CD4-positive, alpha-beta T cell treated with Interleukin-12 subunit alpha and Interleukin-12 subunit beta, for 1 hour (primary cell): ENCODE measurements around the gene SLC40A1.

Experiments used
- DNase-seq: peaks from one replicate; pipeline ENCODE4 v3.0.0-alpha.2; 2020

SLC40A1 gene

GRCh38 chr2:189599245-189599644, 18.7 kb upstream of the SLC40A1 start:
- DNase-seq, result no peak

- no peak for DNase-seq
Observed at GRCh38 chr2:189595417-189595816, 14.8 kb upstream of the SLC40A1 start.

GRCh38 chr2:189594305-189594704, 13.7 kb upstream of the SLC40A1 start:
- DNase-seq, result no peak

GRCh38 chr2:189593115-189593514, 12.5 kb upstream of the SLC40A1 start:
- DNase-seq, result no peak

- no peak for DNase-seq
Observed at GRCh38 chr2:189592353-189592984, 11.9 kb upstream of the SLC40A1 start.

- no peak for DNase-seq
Observed at GRCh38 chr2:189587780-189588179, 7.2 kb upstream of the SLC40A1 start.

- DNase-seq, result no peak
Observed at GRCh38 chr2:189585226-189585756, 4.7 kb upstream of the SLC40A1 start.

- DNase-seq, result no peak
Observed at GRCh38 chr2:189584686-189585085, 4.1 kb upstream of the SLC40A1 start.

- DNase-seq, result no peak
Observed at GRCh38 chr2:189583227-189584198, 2.9 kb upstream of the SLC40A1 start.

- DNase-seq, result no peak
Observed at GRCh38 chr2:189582809-189583192, 2.2 kb upstream of the SLC40A1 start.

- DNase-seq, result no peak
Observed at GRCh38 chr2:189582140-189582808, 1.7 kb upstream of the SLC40A1 start.

- DNase-seq, result no peak
Observed at GRCh38 chr2:189581354-189582139, 961 bp upstream of the SLC40A1 start.

GRCh38 chr2:189580241-189580651, 340 bp downstream of the SLC40A1 start:
- DNase-seq, result peak; percentile 27

- DNase-seq, result no peak
Observed at GRCh38 chr2:189579585-189580186, 900 bp downstream of the SLC40A1 start.

- DNase-seq, result no peak
Observed at GRCh38 chr2:189578272-189578950, 2.2 kb downstream of the SLC40A1 start.

GRCh38 chr2:189577121-189577520, 3.5 kb downstream of the SLC40A1 start:
- no peak for DNase-seq

- no peak for DNase-seq
Observed at GRCh38 chr2:189576396-189576795, 4.2 kb downstream of the SLC40A1 start.

- DNase-seq, result no peak
Observed at GRCh38 chr2:189574793-189575475, 5.7 kb downstream of the SLC40A1 start.

- no peak for DNase-seq
Observed at GRCh38 chr2:189570570-189571031, 10.0 kb downstream of the SLC40A1 start.

- DNase-seq, result no peak
Observed at GRCh38 chr2:189569295-189569910, 11.2 kb downstream of the SLC40A1 start.
